VCaP (cell line): Measurements from ENCODE around the gene ANKRD53.

Experiments used
- H3K27ac ChIP-seq: fragments of 450-650 bp; 2 replicates; pipeline ENCODE4 v1.5.1; 2017
- CTCF ChIP-seq: fragments of 450-650 bp; conservative IDR thresholded peaks from 2 replicates; pipeline ENCODE4 v1.5.1; 2017; ENCODE audit warnings: mild to moderate bottlenecking, moderate library complexity

Gene ANKRD53

GRCh38 chr2:70977605-70978205, 725 bp upstream of the ANKRD53 start:
- H3K27ac ChIP-seq: peak overlapping the region; percentile 76
- TF ChIP-seq CTCF: peak; percentile 42

- no peak for TF ChIP-seq CTCF
- no peak overlapping the region for H3K27ac ChIP-seq
Observed at GRCh38 chr2:70979180-70979488, 704 bp downstream of the ANKRD53 start.

GRCh38 chr2:70979626-70980025, 1.2 kb downstream of the ANKRD53 start:
- TF ChIP-seq CTCF: no peak
- H3K27ac ChIP-seq: no peak overlapping the region

DNA sequence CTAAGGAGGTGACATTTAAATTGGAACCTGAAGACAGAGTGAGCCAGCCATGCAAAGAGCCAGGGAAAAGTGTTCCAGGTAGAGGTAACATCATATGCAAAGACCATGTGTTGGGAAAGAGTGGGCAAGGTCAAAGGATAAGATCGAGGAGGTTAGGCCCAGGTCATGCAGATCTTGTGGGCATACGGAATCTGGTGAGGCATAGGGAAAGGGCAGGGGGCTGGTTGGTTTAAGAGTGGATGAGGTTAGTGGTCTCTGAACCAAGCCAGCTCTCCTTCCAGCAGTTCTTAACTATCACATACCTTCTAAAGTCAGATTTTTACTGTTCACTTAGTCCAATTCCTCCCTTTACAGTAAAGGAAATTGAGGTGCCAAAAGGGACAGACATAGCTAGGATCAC, 3.0 kb downstream of the ANKRD53 start:
- TF ChIP-seq CTCF: no peak
- H3K27ac ChIP-seq: no peak overlapping the region

DNA sequence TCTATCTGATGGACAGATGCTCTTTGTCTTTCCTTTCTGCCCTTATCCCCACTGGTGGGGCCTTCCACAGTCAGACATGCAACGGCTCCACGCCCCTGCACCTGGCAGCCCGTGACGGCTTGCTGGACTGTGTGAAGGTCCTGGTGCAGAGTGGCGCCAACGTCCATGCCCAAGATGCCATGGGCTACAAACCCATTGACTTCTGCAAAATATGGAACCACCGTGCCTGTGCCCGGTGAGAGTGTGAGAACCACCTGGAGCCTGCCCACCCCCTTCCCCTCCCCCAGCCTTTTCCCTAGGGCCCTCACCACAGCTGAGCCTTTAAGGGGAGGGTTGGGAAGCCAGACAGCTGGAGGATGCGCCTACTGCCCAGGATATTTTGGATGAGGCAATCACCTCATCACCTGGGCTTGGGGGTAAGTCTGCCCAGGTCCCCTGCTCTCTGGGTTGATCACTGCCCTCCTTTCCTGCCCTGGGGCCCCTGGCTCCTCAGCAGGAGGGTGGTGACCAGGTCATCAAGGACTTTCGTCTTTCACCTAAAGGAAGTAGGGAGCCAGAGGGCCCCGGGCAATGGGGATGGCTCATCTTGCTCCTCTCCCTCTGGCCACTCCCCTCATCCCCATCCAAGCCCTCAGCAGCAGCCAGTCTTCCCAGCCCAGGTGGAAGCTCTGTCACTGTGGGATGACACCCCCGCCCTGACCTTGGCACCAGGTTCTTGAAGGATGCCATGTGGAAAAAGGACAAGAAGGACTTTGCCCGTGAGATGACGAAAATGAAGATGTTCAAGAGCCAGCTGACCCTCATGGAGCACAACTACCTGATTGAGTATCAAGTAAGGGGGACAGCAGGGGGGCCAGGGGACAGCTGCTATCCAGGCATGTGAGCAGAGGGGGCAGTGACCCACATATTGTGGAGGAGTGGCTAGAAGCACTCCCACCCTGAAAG, 3.7 kb downstream of the ANKRD53 start:
- TF ChIP-seq CTCF: no peak

DNA sequence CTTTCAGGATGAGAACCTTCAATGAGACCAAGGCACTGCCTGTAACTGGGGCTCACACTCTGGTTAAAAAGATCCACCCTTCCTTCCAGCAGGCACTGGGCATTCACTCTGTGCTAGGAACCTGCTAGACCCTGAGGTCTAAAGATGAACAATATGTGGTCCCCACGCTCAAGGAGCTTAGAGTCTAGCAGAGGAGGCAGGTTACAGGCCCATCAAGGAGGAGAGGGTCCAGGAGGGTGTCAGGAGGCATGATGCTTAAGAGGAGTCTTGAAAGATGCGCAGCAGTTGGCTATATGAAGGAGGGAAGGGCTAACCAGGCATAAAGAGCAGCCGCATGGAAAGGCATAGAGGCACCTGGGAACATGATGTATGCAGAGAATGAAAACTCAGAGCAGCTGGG, 4.5 kb downstream of the ANKRD53 start:
- H3K27ac ChIP-seq: no peak overlapping the region
- TF ChIP-seq CTCF: no peak

More for the DNA sequence above, 3.7 kb downstream of the ANKRD53 start:
- no peak overlapping the region for H3K27ac ChIP-seq

DNA sequence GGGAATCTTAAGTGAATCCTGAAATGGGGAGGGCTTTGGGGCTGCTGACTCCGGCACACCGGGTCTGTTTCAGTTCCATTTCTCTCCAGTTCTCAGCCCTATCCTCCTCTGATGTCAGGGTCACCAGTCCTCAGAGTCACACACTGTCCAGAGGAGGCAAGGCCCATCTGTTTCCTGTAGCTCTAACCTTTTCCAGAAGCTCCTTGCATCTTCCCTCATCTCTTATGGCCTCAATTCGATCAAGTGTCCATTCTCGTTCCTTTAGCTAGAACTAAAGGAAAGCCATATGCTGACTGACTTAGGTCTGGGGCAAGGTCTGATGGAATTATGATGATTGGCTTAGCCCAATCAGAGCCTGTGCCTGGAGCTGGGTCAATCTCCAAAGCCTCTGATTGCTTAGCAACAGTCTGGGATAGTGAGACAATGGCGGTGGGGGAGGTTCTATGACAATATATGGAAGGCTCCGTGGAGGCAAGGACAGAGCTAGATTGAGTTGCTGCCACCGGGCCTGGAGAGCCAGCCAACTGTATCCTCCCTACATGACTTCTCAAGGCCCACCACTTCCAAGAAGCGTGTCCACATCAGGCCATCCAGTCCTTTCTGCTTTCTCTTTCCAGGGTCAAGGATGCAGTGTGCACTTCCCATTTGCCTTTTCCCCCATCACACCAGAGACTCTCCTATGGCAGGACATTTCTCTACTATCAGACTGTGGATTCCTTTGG, 5.2 kb downstream of the ANKRD53 start:
- TF ChIP-seq CTCF: no peak
- no peak overlapping the region for H3K27ac ChIP-seq
